Mesothelial cell of epicardium (in vitro differentiated cells): ENCODE measurements around the gene ABCA3. TPM values are rescaled to one million over a fixed set of nuclear protein-coding genes. Genes with fewer than 3 reads are reported as not detected.
A peak's percentile ranks its signal among the peaks of the same experiment; 100 is the strongest.

Experiments used
- DNase-seq, 2 experiments: peaks; one replicate each; pipeline ENCODE4 v3.0.0; 2021; ENCODE audit warnings: low spot score in 2 of 2; ENCODE audit not compliant: unreplicated experiment in 2 of 2
- H3K27ac Mint-ChIP-seq: 2 replicates; pipeline ENCODE4 v1.8.0; 2021; ENCODE audit warnings: mixed read lengths
- H3K27me3 Mint-ChIP-seq: 2 replicates; pipeline ENCODE4 v1.8.0; 2021; ENCODE audit warnings: low read depth, mixed read lengths
- H3K36me3 Mint-ChIP-seq: 2 replicates; pipeline ENCODE4 v1.8.0; 2021; ENCODE audit warnings: mixed read lengths
- H3K4me1 Mint-ChIP-seq: 2 replicates; pipeline ENCODE4 v1.8.0; 2021; ENCODE audit warnings: mixed read lengths
- H3K4me3 Mint-ChIP-seq: 2 replicates; pipeline ENCODE4 v1.8.0; 2021; ENCODE audit warnings: mild to moderate bottlenecking, moderate library complexity, mixed read lengths
- H3K9me3 Mint-ChIP-seq: 2 replicates; pipeline ENCODE4 v1.8.0; 2021; ENCODE audit warnings: mixed read lengths
- CTCF ChIP-seq: fragments of 200-600 bp; sonication (generic); IDR thresholded peaks from one replicate; pipeline ENCODE4 v1.5.0; 2021; ENCODE audit warnings: antibody characterized with exemption; ENCODE audit not compliant: unreplicated experiment
- total RNA-seq: library from RNA; stranded (reverse); gene quantifications from 3 replicates; pipeline ENCODE4 v1.2.1, GENCODE V29; 2021

Gene ABCA3
- total RNA-seq, 1 donor from 2014 or later: 3.5 TPM

- H3K27me3 Mint-ChIP-seq: peaks cover 11% of the 10 kb centered on the region
- no peak for DNase-seq
- no peak for TF ChIP-seq CTCF
- H3K36me3 Mint-ChIP-seq: peaks cover 3% of the 10 kb centered on the region
- peak overlapping the region; percentile 47 for H3K27ac Mint-ChIP-seq
- H3K9me3 Mint-ChIP-seq: peaks cover 11% of the 10 kb centered on the region
- H3K4me1 Mint-ChIP-seq: peaks cover 17% of the 10 kb centered on the region
- no peak overlapping the region for H3K4me3 Mint-ChIP-seq
These were observed 44.8 kb upstream of the ABCA3 start for GRCh38 chr16:2385190-2385836.

- no peak for TF ChIP-seq CTCF
- peaks cover 3% of the 10 kb centered on the region for H3K36me3 Mint-ChIP-seq
- H3K4me1 Mint-ChIP-seq: peaks cover 17% of the 10 kb centered on the region
- H3K27me3 Mint-ChIP-seq: peaks cover 15% of the 10 kb centered on the region
- H3K4me3 Mint-ChIP-seq: no peak overlapping the region
- peaks cover 5% of the 10 kb centered on the region for H3K9me3 Mint-ChIP-seq
- DNase-seq: no peak
- H3K27ac Mint-ChIP-seq: peak overlapping the region; percentile 1
These were observed 43.9 kb upstream of the ABCA3 start for GRCh38 chr16:2384426-2384825.

GRCh38 chr16:2383501-2383900, 43.0 kb upstream of the ABCA3 start:
- peaks cover 3% of the 10 kb centered on the region for H3K9me3 Mint-ChIP-seq
- no peak overlapping the region for H3K4me3 Mint-ChIP-seq
- H3K36me3 Mint-ChIP-seq: peaks cover 2% of the 10 kb centered on the region
- H3K27me3 Mint-ChIP-seq: peaks cover 19% of the 10 kb centered on the region
- H3K27ac Mint-ChIP-seq: no peak overlapping the region
- no peak for TF ChIP-seq CTCF
- no peak for DNase-seq
- peaks cover 17% of the 10 kb centered on the region for H3K4me1 Mint-ChIP-seq

- Mint-ChIP-seq H3K36me3 (no peaks in the 10 kb centered on the region), H3K4me3 (no peak overlapping the region), H3K27me3 (peaks cover 18% of the 10 kb centered on the region), H3K27ac (no peak overlapping the region), H3K9me3 (no peaks in the 10 kb centered on the region), H3K4me1 (peaks cover 8% of the 10 kb centered on the region)
- no peak for TF ChIP-seq CTCF
- DNase-seq: no peak
These were observed 34.1 kb upstream of the ABCA3 start for GRCh38 chr16:2374644-2375043.

GRCh38 chr16:2373176-2373575, 32.6 kb upstream of the ABCA3 start:
- Mint-ChIP-seq H3K4me3 (no peak overlapping the region), H3K36me3 (no peaks in the 10 kb centered on the region), H3K4me1 (peaks cover 11% of the 10 kb centered on the region), H3K27me3 (peaks cover 13% of the 10 kb centered on the region), H3K9me3 (no peaks in the 10 kb centered on the region), H3K27ac (no peak overlapping the region)
- no peak for DNase-seq
- no peak for TF ChIP-seq CTCF
